GM18951 (cell line): ENCODE results near the gene PXN.

Experiments used
- POLR2A ChIP-seq: IDR thresholded peaks from 4 replicates; pipeline ENCODE4 v1.6.1; 2011; ENCODE audit warnings: mild to moderate bottlenecking; ENCODE audit not compliant: insufficient read length, insufficient read depth; ENCODE audit errors: extremely low read depth
- in situ Hi-C: fragments of 300-500 bp; cut with MboI; formaldehyde crosslinking; loops from one replicate; pipeline ENCODE4 v1.12.0; 2022; ENCODE audit warnings: low sequenced_read_pairs, mixed read lengths, inconsistent platforms; ENCODE audit not compliant: unreplicated experiment

PXN gene

DNA sequence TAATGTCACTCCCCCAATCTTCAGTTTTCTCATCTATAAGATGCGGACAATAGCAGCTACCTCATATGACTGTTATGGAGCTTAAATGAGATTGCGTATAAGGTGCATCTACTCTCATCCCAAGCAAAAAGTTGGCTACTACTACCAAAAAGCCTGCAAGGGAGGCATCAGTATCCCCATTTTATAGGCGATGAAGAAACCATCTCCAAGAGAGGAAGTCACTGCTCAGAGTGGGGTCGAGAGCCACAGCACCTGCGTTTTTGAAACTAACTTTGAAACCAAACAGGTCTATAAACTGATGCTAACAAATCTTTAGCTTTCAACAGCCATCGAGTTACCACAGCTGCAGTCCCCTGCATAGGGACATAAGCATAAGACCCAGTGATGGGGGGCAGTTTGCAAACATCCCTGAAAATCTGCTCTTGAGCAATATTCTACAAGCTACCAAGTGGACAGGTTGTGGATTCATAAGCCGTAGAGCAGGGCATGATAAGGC, 74.5 kb downstream of the PXN start:
- in situ Hi-C loops = no loop called here

DNA sequence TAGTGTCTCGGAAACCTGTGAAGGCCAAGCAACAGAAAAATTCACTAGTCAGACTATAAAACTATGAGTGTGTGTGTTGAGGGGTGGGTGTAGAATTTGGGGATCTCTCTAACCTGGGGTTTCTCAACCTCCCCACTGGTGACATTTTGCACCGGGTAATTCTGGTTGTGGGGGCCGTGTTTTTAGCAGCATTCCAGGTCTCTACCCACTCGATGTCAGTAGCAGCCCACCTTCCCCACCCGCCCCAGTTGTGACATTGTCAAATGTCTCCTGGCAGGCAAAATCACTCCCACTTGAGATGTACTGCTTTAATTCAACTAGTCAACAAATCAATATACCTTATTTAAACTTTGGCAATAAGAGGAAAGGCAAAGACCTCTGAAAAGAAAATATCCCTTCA, 75.1 kb downstream of the PXN start:
- in situ Hi-C loops = no loop called here
- no peak for TF ChIP-seq POLR2A

More for the DNA sequence above, 74.5 kb downstream of the PXN start:
- TF ChIP-seq POLR2A = no peak

DNA sequence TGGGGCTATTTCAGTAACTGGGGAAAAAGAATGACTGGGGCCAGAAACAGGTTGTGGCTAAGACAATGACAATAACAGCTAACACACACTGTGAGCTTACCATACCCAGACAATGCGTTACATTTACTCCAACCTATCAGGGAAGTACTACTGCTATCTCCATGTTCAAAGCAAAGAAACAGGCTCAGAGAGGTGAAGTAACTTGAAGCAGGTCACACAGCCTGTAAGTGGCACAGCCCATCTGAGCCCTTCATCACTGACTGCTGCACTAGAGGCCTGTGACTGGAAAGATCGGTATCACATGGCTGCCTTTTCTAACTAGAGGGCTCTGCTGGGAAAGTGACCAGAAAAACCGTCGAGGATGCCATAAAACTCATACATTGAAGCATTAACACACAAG, 78.9 kb downstream of the PXN start:
- in situ Hi-C loops = no loop called here
- TF ChIP-seq POLR2A = no peak

DNA sequence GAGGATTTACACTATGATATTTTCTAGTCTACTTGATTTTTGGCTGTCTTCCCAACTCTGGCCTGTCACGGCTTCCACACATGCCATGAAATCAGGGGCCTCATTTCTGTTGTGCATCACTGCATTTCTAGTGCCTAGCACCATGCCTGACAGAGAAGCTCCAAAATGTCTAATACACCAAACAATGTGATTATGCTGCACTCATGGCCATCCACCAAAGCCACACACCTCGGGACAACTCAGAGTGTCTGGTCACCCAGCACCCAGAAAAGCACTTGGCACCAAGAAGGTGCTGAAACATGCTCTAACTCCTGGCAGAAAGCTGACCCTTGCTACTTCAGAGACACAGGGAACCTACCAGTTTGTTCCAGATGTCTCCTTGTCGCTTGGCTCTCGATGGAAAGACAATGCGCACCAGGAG, 82.3 kb downstream of the PXN start:
- TF ChIP-seq POLR2A = no peak
- in situ Hi-C loops = no loop called here

DNA sequence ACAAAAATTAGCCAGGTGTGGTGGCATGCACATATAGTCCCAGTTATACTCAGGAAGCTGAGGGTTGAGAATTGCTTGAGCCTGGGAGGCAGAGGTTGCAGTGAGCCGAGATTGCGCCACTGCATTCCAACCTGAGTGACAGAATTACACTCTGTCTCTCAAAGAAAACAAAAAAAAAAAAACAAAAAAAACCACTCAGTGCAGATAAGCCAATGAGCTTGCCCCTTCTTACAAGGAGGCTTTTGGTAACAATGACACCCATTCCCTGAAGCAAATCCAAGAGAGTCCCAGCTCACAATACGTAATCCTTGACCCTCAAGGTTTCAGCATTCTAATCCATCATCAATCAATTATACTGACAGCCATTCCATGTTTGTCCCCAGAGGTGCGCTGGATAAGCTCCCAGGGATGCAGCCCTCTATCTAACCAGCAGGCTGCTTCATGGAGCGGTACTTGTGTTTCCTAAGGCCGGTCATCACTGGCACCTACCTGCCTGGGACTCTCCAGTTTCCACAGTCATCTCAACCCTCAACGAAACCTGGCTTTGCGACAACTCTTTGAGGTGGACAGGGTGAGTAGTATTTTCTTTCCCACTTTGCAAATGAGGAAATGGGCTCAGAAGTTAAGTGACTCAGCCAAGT, 83.4 kb downstream of the PXN start:
- TF ChIP-seq POLR2A = no peak
- in situ Hi-C loops = no loop called here

DNA sequence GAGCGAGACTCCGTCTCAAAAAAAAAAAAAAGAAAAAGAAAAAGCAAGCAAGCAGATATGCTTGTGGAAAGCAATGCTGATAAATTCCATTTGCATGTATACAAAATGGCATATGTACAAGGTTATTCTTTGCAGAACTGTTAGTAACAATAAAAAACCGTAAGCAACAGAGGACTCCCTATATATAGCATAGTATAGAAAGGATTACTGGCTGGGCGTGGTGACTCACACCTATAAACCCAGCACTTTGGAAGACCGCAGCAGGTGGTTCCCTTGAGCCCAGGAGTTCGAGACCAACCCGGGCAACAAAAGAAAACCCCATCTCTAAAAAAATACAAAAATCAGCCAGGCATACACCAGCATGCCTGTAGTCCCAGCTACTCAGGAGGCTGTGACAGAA, 84.6 kb downstream of the PXN start:
- in situ Hi-C loops = no loop called here
- TF ChIP-seq POLR2A = no peak

DNA sequence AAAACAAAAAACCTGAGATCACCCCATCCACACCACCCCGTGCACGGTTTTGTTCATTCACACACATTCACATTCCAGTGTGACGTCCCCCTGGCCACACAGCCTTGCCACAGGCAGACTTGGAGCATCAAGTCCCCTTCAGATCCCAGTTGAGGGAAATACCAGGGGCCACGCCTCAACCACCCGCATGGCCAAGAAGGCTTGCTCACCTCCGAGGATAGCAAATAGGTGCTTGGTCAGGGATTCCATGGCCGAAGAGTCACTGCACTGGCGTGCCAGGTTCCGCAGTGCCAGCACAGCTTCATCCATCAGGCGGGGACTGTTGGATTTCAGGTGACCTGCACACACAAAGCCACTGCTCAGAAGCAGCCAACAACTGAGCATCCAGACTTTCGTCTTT, 90.0 kb downstream of the PXN start:
- in situ Hi-C loops = no loop called here

DNA sequence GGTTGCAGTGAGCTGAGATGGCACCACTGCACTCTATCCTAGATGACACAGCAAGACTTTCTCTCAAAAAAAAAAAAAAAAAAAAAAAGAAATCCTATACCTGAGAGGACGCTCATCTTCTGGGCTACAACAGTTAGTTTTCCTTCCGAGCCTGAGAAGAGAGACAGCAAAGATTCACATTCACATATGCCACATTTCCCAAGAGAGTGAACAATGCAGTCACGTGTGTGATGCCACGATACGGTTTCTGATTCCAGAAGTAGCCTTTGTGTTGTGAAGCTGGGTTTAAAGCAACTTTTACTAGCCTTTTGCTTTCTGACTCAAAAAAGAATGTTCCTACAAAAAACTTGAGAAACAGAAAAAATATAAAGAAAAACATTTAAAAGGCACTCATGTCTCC, 90.5 kb downstream of the PXN start:
- no peak for TF ChIP-seq POLR2A
- in situ Hi-C loops = no loop called here

More for the DNA sequence above, 90.0 kb downstream of the PXN start:
- TF ChIP-seq POLR2A = no peak

DNA sequence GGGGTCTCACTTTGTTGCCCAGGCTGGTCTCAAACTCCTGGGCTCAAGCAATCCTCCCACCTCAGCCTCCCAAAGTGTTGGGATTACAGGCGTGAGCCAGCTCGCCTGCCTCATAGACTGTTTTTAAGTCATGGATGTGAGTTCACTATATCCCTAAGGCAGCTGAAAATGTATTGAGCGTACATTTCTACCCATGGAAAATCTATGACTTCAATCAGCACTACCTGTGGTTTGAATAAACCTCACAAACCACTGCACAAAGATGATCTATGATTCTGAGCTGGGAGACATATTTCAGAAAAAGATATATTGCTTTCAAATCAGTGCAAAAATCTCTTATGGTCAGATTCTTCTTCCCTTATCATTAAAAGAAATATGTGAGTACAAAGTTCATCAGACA, 93.5 kb downstream of the PXN start:
- no peak for TF ChIP-seq POLR2A

DNA sequence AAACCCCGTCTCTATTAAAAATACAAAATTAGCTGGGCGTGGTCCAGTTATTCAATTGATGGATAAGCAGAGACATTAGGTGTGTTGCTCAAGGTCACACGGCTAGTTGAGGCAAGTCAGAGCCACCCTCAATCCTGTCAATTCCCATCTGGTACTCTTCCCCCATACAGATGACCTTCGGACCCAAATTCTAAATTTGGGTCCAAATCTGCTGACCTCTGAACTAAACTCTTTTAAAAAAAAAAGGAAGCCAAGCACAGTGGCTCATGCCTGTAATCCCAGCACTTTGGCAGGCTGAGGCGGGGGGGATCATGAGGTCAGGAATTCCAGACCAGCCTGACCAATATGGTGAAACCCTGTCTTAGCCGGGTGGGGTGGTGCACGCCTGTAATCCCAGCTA, 94.9 kb downstream of the PXN start:
- in situ Hi-C loops = no loop called here
- no peak for TF ChIP-seq POLR2A

More for the DNA sequence above, 93.5 kb downstream of the PXN start:
- in situ Hi-C loops = no loop called here

DNA sequence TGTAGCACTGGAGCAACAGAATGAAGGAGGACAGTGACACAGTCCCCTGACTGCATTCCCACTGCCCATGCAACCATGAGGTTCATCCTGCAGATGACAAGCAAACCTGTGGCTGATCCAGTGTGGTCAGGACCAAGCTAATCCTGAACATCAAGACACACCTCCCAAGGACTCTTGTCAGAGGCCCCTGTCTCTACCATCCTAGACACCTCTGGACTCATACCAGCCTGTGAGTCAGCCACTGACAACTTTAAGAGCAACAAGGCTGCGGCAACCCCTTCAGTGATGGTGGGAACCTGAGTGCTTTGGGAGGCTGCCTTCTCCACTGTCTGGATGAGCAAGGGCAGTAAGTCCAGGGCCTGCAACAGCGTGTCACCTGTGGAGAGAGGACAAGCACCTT, 95.6 kb downstream of the PXN start:
- in situ Hi-C loops = no loop called here
- TF ChIP-seq POLR2A = no peak

DNA sequence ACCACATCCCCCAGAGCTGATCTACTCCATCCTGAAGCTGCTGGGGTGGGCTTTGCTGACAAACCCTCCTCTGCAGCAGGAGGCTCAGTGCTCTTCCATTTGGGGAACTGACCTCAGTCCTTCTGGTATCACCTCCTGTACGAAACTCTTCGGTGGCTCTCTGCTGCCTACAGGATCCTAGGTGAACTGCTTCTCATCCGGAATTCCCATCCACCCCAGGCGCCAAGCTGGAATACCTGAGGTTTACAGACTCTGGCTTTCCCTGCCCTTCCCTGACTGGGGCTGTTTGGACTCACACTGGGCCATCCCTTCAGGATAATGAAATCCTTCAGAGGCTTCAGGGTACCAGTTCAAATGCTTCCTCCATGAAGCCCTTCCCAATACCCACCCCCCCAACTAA, 97.2 kb downstream of the PXN start:
- no peak for TF ChIP-seq POLR2A
- in situ Hi-C loops = no loop called here

DNA sequence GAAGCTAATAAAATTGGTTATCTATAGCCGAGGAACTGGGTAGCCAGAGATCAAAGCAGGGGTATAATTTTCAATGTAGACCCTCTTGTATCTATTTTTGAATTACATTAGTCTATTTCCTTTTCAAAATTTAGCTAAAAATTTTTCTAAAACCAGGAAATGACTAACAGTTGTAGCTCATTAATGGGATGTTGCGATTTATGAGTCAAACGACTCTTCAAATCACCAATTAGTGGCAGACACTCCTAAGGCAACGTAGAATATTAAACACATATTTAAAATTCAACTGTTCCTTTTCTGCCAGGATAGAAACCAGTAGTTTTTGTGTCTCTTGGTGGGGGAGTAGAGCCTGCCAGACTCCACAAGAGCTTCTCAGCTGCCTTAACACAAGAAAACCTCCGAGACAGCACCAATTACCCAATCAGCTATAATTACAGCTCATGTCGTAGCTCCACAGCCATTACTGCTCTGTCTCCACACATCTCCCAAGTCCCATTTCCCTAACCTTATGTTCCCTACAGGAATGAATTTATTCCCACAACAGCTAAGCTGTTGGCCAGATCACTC, 97.9 kb downstream of the PXN start:
- no peak for TF ChIP-seq POLR2A
- in situ Hi-C loops = no loop called here

DNA sequence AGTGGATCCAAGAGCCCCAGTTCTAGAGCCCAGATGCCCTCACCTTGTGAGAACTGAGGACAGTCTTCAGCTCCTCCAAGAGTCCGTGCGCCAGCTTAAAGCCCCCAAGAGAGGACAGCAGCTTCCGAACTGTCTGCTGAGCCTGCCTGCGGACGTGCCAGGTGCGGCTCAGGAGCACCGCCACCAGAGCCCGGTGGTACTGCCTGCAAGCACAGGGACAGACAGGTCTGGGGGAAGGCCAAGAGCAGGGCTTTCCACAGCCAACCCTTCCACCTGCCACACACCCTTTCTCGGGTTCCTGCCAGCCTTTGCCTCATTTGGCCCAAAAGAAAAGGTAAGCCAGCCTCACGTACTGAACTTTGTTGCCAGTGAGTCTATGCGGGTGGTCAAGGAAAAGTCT, 101.2 kb downstream of the PXN start:
- in situ Hi-C loops = no loop called here
- no peak for TF ChIP-seq POLR2A
